C4-2B (cell line): ENCODE data around the gene CHCHD6.

Experiments
- CTCF ChIP-seq: fragments of 450-650 bp; conservative IDR thresholded peaks from 2 replicates; pipeline ENCODE4 v1.5.1; 2017; ENCODE audit warnings: mild to moderate bottlenecking
- ZFX ChIP-seq: fragments of 450-650 bp; IDR thresholded peaks from 2 replicates; pipeline ENCODE4 v1.6.1; 2017

DNA sequence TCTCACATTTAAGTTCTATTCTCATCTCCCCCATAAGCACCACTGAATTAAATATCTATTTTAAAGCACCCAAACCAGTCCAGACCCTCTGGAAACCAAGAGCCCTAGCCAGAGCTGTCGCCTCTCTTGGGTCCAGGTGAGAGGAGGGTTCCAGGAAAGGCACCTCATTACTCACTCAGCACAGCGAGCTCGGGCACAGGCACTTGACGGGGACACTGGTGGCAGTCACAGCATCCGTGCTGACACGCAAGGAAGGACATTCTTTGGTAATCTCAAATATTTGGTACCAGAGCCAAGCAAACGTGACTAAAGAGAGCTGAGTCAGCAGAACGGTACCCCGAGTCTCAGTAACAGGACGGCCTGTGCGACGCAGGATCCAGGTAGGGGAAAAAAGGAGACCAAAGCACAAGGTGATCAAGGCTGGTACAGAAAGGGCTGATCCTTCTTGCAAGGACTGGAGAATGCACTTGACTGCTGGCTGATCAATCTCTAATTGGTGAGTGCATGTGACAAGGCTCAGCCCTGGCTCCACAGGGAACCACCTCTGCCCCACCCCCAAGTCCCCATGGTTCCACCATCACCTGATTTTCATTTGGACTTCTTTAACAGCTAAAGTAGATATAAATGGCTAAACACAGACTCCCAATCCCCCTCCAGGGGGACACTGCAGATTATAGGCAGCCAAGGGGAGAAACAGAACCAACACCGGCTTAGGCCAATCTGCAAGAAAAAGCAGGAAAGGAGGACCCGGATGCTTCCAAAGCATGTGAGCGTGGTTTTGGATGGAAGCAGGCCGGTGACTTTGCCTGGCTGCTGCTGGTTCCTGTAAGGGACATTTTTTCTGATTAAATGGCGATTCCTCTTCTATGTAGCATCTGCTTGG lies 61.4 kb downstream of the CHCHD6 start:
- TF ChIP-seq CTCF: no peak
- TF ChIP-seq ZFX: no peak
